Ectodermal cell (in vitro differentiated cells): Measurements from ENCODE around the gene ST3GAL2.

ENCODE experiments used
- H3K27ac ChIP-seq: 2 replicates; pipeline ENCODE4 v1.7.0; 2013; ENCODE audit warnings: mild to moderate bottlenecking, low read depth, low read length; ENCODE audit not compliant: insufficient read depth, poor library complexity, severe bottlenecking
- H3K27me3 ChIP-seq: 2 replicates; pipeline ENCODE4 v1.7.0; 2013; ENCODE audit warnings: mild to moderate bottlenecking, low read length; ENCODE audit not compliant: insufficient read depth, control insufficient read depth, poor library complexity, severe bottlenecking
- H3K36me3 ChIP-seq: one replicate; pipeline ENCODE4 v1.7.0; 2013; ENCODE audit warnings: low read length; ENCODE audit not compliant: control insufficient read depth, insufficient read depth
- H3K4me1 ChIP-seq: one replicate; pipeline ENCODE4 v1.7.0; 2013; ENCODE audit warnings: low read length; ENCODE audit not compliant: control insufficient read depth, insufficient read depth
- H3K4me3 ChIP-seq: 2 replicates; pipeline ENCODE4 v1.7.0; 2013; ENCODE audit warnings: low read depth, low read length, control low read depth; ENCODE audit not compliant: insufficient read depth
- H3K9me3 ChIP-seq: 2 replicates; pipeline ENCODE4 v1.7.0; 2013; ENCODE audit warnings: mild to moderate bottlenecking, low read length, moderate library complexity; ENCODE audit not compliant: control insufficient read depth
- WGBS, 2 experiments: methylation state at CpG; one replicate each; pipeline ENCODE4 v1.1.7; 2013; ENCODE audit warnings: missing lambda C conversion rate in 2 of 2; 5-methylcytosine and 5-hydroxymethylcytosine counted together

Gene ST3GAL2

DNA sequence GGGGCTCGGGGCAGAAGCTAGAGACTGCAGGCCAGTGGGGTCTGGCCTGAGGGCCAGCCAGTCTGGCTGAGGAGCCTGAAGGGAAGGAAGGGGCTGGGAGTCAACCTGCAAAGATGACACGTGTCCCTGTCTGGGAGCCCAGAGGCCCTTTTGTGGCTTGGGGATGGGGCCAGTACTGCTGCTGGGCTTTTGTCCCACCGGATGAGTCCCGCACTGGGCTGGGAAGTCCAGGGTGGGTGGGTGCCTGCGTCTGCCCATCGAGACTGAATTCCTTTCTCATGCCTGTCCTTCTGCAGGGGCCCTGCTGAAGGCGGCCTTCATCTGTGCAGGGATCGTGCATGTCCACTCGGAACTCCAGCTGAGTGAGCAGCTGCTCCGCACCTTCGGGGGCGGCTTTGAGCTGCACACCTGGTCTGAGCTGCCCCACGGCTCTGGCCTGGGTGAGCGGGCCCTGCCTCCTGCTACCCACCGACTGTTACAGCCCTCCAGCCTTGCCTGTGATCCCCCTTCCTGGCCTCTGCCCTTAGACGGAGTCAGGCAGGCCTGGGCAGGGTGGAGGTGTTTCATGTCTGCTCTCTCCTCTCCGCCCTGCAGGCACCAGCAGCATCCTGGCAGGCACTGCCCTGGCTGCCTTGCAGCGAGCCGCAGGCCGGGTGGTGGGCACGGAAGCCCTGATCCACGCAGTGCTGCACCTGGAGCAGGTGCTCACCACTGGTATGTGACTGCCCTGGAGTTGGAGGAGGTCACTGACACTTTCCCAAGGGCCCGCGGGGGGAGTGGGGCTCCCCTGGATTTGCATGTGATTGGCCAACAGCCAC is 36.4 kb upstream of the ST3GAL2 start:
- H3K4me3 ChIP-seq, result no peak overlapping the region
- no peaks in the 10 kb centered on the region for H3K4me1 ChIP-seq
- no peaks in the 10 kb centered on the region for H3K9me3 ChIP-seq
- H3K36me3 ChIP-seq, result peaks cover 5% of the 10 kb centered on the region
- no peaks in the 10 kb centered on the region for H3K27me3 ChIP-seq
- WGBS, 2 experiments, result 89 to 90% methylated on average over 24 of the region's 24 CpGs
- no peak overlapping the region for H3K27ac ChIP-seq

DNA sequence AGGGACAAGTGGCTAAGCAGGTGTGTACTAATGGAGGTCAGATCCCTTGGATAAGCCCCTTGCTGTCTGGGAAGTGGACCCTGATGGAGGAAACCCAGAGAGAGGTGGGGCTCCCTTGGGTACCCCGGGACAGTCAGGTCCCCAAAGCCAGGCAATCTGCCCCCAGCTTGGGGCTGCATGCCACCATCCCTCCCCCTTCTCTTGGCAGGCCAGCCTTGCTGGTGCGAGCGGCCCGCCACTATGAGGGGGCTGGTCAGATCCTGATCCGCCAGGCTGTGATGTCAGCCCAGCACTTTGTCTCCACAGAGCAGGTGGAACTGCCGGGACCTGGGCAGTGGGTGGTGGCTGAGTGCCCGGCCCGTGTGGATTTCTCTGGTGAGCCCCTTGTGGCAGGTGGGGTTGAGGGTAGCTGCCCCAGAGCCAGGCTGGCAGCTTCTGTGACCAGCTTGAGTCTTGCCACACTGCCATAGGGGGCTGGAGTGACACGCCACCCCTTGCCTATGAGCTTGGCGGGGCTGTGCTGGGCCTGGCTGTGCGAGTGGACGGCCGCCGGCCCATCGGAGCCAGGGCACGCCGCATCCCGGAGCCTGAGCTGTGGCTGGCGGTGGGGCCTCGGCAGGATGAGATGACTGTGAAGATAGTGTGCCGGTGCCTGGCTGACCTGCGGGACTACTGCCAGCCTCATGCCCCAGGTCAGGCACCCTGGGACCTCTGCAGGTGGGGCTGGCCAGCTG is 35.6 kb upstream of the ST3GAL2 start:
- Histone ChIP-seq H3K27ac (no peak overlapping the region), H3K4me1 (no peaks in the 10 kb centered on the region), H3K9me3 (no peaks in the 10 kb centered on the region), H3K4me3 (no peak overlapping the region), H3K27me3 (no peaks in the 10 kb centered on the region), H3K36me3 (no peaks in the 10 kb centered on the region)
- WGBS, 2 experiments, result 95 to 96% methylated on average over 22 of the region's 22 CpGs

DNA sequence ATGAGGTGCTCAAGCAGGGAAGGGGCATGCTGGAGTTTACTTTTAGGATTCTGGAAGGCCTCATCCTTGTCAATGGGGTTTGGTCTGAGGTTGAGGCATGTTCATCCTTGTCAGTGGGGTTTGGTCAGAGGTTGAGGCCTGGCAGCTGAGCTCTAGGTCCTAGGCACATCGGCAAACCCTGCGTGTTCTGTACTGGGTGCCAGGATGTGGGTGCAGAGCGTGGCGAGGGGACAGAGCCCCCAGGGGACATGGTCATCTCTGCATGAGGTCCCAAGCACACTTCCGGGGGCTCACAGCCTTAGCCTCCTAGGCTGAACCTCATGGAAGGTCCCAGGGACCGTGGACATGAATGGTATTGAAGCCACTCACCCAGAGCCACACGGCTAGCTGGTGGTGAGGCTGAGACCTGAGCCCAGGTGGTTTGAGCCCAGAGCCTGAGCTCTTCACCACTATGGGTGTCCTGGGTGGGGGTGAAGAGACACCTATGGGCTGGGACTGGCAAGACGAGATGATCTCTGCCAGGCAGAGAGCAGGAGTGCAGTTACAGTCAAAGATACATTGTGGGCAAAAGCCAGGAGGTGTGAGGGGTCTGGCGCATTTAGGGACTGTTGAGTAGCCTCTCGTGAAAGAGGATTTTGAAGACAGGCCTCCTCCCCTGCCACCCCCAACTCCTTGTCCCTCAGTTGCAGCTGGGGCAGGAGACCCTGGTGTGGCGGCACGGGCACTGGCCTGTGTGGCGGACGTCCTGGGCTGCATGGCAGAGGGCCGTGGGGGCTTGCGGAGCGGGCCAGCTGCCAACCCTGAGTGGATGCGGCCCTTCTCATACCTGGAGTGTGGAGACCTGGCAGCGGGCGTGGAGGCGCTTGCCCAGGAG is 34.8 kb upstream of the ST3GAL2 start:
- Histone ChIP-seq H3K27me3 (no peaks in the 10 kb centered on the region), H3K36me3 (no peaks in the 10 kb centered on the region), H3K4me1 (no peaks in the 10 kb centered on the region), H3K27ac (no peak overlapping the region), H3K4me3 (no peak overlapping the region), H3K9me3 (no peaks in the 10 kb centered on the region)
- 94 to 95% methylated on average over 21 of the region's 21 CpGs for WGBS, 2 experiments

DNA sequence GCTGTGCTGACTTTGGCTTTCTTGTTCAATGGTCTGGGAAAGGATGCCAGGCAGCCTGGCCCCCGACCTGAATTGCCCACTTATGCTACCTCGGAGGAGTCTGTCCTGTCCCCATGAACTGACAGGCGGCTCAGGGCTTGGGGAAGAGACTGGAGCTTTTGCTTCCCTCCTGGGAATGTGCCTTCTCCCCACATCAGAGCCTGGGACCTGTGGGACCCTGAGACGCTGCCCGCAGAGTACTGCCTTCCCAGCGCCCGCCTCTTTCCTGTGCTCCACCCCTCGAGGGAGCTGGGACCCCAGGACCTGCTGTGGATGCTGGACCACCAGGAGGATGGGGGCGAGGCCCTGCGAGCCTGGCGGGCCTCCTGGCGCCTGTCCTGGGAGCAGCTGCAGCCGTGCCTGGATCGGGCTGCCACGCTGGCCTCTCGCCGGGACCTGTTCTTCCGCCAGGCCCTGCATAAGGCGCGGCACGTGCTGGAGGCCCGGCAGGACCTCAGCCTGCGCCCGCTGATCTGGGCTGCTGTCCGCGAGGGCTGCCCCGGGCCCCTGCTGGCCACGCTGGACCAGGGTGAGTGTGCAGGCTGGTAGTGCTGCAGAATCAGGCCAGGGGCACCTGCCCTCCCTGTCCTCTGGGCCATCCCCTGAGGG is 34.0 kb upstream of the ST3GAL2 start:
- no peak overlapping the region for H3K4me3 ChIP-seq
- 93% methylated on average over 28 of the region's 28 CpGs for WGBS, 2 experiments
- no peaks in the 10 kb centered on the region for H3K36me3 ChIP-seq
- H3K9me3 ChIP-seq, result no peaks in the 10 kb centered on the region
- no peaks in the 10 kb centered on the region for H3K4me1 ChIP-seq
- no peak overlapping the region for H3K27ac ChIP-seq
- H3K27me3 ChIP-seq, result no peaks in the 10 kb centered on the region

DNA sequence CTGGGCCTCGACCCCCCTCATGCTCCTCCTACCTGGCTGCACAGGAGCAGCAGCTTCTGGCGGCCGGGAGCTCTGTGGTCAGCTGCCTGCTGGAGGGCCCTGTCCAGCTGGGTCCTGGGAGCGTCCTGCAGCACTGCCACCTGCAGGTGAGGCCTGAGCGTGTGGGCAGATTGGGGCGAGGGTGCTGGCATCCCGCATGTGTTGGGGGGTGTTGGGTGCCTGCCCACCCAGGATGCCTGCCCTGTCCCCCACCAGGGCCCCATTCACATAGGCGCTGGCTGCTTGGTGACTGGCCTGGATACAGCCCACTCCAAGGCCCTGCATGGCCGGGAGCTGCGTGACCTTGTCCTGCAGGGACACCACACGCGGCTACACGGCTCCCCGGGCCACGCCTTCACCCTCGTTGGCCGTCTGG is 32.0 kb upstream of the ST3GAL2 start:
- H3K9me3 ChIP-seq, result no peaks in the 10 kb centered on the region
- H3K4me1 ChIP-seq, result no peaks in the 10 kb centered on the region
- H3K36me3 ChIP-seq, result no peaks in the 10 kb centered on the region
- 78 to 80% methylated on average over 17 of the region's 17 CpGs for WGBS, 2 experiments
- no peaks in the 10 kb centered on the region for H3K27me3 ChIP-seq
- no peak overlapping the region for H3K4me3 ChIP-seq
- H3K27ac ChIP-seq, result no peak overlapping the region

DNA sequence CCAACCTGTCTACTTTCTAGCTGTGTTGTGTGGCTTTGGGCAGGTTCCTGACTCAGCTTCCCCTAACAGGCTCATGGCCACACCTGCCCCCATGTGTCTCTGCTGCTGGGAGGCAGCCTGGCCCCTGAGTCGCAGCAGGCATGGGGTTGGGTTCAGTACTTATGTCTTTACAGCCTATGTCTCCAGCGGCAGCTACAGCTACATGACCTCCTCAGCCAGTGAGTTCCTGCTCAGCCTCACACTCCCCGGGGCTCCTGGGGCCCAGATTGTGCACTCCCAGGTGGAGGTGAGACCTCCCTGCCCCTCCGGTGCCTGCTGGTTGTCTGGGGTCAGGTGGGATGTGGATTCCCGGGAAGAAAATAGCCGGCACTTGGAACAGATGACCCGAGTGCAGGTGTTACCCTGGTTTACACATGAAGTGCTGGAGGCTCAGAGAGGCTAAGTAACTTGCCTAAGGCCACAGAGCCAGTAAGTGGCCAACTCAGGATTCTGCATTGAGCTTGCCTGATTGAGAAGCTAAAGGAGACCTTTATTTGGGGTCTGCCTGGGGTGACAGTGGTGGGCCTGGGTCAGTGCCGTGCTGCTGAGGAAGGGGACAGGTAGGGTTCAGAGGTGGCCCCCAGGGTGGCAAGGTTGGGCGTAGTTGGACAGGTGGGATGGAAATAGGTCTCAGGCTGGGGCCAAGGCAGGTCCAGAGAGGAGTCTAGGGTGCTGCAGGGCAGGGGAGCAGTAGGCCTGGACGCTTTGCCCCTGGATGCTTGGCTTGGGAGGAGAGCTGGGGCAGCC is 31.4 kb upstream of the ST3GAL2 start:
- Histone ChIP-seq H3K36me3 (no peaks in the 10 kb centered on the region), H3K4me3 (no peak overlapping the region), H3K27me3 (no peaks in the 10 kb centered on the region), H3K9me3 (no peaks in the 10 kb centered on the region), H3K4me1 (no peaks in the 10 kb centered on the region), H3K27ac (no peak overlapping the region)
- WGBS, 2 experiments, result 91 to 92% methylated on average over 10 of the region's 10 CpGs

DNA sequence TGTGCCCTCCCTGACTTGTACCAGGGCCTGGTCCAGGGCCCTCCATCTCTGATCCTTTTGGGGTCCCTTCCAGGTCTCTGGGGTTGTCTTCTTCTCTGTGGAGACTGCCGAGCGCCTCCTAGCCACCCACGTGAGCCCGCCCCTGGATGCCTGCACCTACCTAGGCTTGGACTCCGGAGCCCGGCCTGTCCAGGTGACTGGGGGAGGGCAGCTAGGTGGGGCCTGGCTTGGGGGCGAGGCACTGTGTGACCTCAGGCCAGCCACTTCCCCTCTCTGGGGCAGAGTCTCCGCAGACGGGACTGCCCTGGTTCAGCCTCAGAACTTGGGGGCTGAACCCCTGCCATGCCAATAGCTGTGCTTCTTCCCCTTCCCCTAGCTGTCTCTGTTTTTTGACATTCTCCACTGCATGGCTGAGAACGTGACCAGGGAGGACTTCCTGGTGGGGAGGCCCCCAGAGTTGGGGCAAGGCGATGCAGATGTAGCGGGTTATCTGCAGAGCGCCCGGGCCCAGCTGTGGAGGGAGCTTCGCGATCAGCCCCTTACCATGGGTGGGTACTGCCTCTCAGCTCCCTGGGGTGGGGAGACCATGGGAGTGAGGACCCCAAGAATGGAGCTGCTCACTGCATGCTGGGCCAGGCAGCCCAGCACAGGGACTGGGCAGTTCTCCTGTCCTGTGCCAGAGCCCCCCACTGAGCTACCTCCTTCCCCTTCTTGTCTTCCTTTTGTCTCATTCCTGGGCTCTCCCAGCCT is 30.1 kb upstream of the ST3GAL2 start:
- Histone ChIP-seq H3K36me3 (no peaks in the 10 kb centered on the region), H3K27ac (no peak overlapping the region), H3K9me3 (no peaks in the 10 kb centered on the region), H3K4me1 (no peaks in the 10 kb centered on the region), H3K4me3 (no peak overlapping the region), H3K27me3 (no peaks in the 10 kb centered on the region)
- WGBS, 2 experiments, result 87 to 94% methylated on average over 16 of the region's 16 CpGs

DNA sequence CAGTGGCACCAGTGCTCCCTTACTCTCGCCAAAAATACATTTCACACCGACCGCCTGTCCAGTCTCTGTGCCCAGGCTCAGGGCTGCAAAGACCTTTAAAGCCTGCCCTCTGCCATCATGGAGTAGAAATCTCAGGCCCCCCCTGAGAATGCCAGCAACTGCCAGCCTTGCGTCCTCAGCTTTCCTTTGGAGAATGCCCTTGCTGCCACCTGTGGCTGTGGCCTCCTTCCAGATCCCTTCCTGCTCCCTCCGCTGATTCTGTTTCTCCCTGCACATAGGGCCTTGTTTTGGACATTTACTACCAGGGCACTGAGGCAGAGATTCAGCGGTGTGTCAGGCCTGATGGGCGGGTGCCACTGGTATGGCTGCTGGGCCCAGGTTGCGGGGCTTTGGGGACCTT is 28.7 kb upstream of the ST3GAL2 start:
- Histone ChIP-seq H3K4me3 (no peak overlapping the region), H3K9me3 (no peaks in the 10 kb centered on the region), H3K27me3 (no peaks in the 10 kb centered on the region), H3K4me1 (no peaks in the 10 kb centered on the region), H3K27ac (no peak overlapping the region), H3K36me3 (no peaks in the 10 kb centered on the region)
- WGBS, 2 experiments, result 94 to 95% methylated on average over 8 of the region's 8 CpGs

DNA sequence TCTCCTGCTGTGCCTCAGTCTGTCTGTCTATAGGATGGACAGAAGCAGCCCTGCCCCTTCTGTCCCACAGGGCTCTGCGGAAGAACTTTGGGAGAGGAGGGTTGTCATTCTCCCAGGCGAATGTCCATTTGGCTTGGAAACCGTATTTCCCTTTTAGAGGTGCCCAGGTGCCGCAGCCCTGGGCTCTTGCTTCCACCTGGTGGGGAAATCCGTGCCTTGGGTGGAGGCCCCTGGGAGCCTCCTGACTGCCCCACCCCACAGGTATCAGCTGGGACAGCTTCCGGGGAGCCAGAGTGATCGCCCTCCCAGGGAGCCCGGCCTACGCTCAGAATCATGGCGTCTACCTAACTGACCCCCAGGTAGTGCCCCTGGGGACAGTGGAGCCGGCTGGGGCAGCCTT is 28.2 kb upstream of the ST3GAL2 start:
- 89 to 90% methylated on average over 11 of the region's 11 CpGs for WGBS, 2 experiments
- Histone ChIP-seq H3K36me3 (no peaks in the 10 kb centered on the region), H3K9me3 (no peaks in the 10 kb centered on the region), H3K4me3 (no peak overlapping the region), H3K4me1 (no peaks in the 10 kb centered on the region), H3K27ac (no peak overlapping the region), H3K27me3 (no peaks in the 10 kb centered on the region)
